PFSK-1 (cell line): ENCODE data around the gene GATA1.

Experiments
- SIN3A ChIP-seq: IDR thresholded peaks from 2 replicates; pipeline ENCODE4 v1.6.1; 2012; ENCODE audit warnings: mild to moderate bottlenecking, low read length, moderate library complexity, borderline replicate concordance; ENCODE audit not compliant: insufficient read depth
- TF ChIP-seq, protein P1 (sequence below), 2 experiments: IDR thresholded peaks; 2 replicates each; pipeline versions ENCODE4 v1.6.1 to v1.8.0; 2011 to 2012; ENCODE audit warnings: low read depth in 2 of 2, low read length in 2 of 2, control low read depth in 1 of 2, inconsistent platforms in 1 of 2, mild to moderate bottlenecking in 1 of 2, moderate library complexity in 1 of 2; ENCODE audit not compliant: insufficient read depth in 1 of 2

GATA1 gene

DNA sequence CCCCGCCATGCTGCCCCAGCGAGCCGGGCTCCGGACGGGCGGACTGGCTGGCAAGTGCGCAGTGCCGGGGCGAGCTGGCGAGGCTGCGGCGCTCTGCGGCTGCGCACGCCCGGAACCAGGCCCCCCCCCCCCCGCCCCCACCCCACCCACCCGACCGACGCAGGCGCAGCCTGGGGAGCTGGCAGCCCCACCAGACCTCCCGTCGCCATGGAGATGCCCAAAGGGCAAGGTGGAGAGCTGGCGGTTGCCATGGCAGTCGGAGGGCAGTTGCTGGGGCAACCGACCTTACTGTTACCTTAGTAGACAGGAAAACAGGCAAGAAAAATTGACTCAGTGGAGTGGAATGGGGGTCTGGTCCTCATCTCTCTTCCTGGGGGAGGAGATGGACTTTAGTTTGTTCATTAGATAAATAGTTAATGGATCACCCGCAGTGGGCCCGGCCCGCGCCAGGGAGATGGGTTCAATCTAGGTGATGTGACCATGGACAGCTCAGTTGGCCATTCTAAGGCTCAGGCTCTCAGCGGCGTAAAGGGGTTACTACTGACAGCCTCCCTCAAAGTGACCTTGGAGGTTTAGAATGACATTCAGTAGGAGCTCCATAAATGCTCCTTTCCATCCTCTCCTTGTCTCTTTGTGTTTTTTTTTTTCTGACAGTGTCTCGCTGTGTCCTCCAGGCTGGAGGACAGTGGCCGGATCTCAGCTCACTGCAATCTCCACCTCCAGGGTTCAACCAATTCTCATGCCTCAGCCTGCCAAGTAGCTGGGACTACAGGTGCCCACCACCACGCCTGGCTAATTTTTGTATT, 49.3 kb downstream of the GATA1 start, which contains the start of gene PCSK1N:
PCSK1N (minus strand) TSS at position 87 of the 806 bp plus-strand sequence; CDS start at position 9, 78 bp downstream.
- TF ChIP-seq, protein P1, sequence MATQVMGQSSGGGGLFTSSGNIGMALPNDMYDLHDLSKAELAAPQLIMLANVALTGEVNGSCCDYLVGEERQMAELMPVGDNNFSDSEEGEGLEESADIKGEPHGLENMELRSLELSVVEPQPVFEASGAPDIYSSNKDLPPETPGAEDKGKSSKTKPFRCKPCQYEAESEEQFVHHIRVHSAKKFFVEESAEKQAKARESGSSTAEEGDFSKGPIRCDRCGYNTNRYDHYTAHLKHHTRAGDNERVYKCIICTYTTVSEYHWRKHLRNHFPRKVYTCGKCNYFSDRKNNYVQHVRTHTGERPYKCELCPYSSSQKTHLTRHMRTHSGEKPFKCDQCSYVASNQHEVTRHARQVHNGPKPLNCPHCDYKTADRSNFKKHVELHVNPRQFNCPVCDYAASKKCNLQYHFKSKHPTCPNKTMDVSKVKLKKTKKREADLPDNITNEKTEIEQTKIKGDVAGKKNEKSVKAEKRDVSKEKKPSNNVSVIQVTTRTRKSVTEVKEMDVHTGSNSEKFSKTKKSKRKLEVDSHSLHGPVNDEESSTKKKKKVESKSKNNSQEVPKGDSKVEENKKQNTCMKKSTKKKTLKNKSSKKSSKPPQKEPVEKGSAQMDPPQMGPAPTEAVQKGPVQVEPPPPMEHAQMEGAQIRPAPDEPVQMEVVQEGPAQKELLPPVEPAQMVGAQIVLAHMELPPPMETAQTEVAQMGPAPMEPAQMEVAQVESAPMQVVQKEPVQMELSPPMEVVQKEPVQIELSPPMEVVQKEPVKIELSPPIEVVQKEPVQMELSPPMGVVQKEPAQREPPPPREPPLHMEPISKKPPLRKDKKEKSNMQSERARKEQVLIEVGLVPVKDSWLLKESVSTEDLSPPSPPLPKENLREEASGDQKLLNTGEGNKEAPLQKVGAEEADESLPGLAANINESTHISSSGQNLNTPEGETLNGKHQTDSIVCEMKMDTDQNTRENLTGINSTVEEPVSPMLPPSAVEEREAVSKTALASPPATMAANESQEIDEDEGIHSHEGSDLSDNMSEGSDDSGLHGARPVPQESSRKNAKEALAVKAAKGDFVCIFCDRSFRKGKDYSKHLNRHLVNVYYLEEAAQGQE (IDR thresholded peaks at IDR 0.05; ENCODE audit: insufficient read depth in 1 of 2, low read depth in 2 of 2, low read length in 2 of 2), result peak in 1 of 2 experiments; percentile 52; a peak in 1 of 4 replicates
- no peak for TF ChIP-seq SIN3A

DNA sequence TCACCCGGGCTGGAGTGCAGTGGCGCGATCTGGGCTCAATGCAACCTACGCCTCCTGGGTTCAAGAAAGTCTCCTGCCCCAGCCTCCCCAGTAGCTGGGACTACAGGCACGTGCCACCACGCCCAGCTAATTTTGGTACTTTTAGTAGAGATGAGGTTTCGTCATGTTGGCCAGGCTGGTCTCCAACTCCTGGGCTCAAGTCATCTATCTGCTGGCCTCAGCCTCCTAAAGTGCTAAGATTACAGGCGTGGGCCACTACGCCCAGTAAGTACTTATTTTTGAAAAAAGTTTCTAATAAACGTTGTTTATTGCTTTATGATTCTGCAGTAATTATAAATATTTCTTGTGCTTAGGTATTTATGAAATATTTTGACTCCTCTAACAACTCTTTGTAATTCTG, 53.3 kb downstream of the GATA1 start:
- TF ChIP-seq SIN3A, result no peak
